Stimulated activated naive CD8-positive, alpha-beta T cell treated with anti-CD3 and anti-CD28 coated beads, Interleukin-15, amount 100 ng/mL, for 72 hours (primary cell): ENCODE measurements around the gene CTPS2.
A peak's percentile ranks its signal among the peaks of the same experiment; 100 is the strongest.
"Not testable (repeated sequence)": the region's sequence is repeated elsewhere in the genome, so short reads cannot be mapped to it uniquely, and the experiment has no call there.

ENCODE experiments used
- ATAC-seq: fragments of 150-1000 bp; cut with Tn5 transposase; 2 replicates; pipeline ENCODE4 v1.10.0; 2021; ENCODE audit warnings: mild to moderate bottlenecking, moderate library complexity
- DNase-seq, 2 donors: peaks; one replicate each; pipeline ENCODE4 v3.0.0; 2021 to 2022
- H3K27ac Mint-ChIP-seq, 2 donors: one replicate each; pipeline ENCODE4 v1.8.0; 2022; ENCODE audit warnings: mild to moderate bottlenecking in 2 of 2, mixed read lengths in 2 of 2, moderate library complexity in 2 of 2
- H3K27me3 Mint-ChIP-seq: one replicate; pipeline ENCODE4 v1.8.0; 2022; ENCODE audit warnings: mixed read lengths
- H3K4me1 Mint-ChIP-seq: one replicate; pipeline ENCODE4 v1.8.0; 2022; ENCODE audit warnings: mild to moderate bottlenecking, mixed read lengths
- H3K4me3 Mint-ChIP-seq, 2 donors: one replicate each; pipeline ENCODE4 v1.8.0; 2022; ENCODE audit warnings: mild to moderate bottlenecking in 2 of 2, mixed read lengths in 2 of 2, moderate library complexity in 1 of 2
- H3K9me3 Mint-ChIP-seq, 2 donors: one replicate each; pipeline ENCODE4 v1.8.0; 2022; ENCODE audit warnings: mixed read lengths in 2 of 2

Gene CTPS2

DNA sequence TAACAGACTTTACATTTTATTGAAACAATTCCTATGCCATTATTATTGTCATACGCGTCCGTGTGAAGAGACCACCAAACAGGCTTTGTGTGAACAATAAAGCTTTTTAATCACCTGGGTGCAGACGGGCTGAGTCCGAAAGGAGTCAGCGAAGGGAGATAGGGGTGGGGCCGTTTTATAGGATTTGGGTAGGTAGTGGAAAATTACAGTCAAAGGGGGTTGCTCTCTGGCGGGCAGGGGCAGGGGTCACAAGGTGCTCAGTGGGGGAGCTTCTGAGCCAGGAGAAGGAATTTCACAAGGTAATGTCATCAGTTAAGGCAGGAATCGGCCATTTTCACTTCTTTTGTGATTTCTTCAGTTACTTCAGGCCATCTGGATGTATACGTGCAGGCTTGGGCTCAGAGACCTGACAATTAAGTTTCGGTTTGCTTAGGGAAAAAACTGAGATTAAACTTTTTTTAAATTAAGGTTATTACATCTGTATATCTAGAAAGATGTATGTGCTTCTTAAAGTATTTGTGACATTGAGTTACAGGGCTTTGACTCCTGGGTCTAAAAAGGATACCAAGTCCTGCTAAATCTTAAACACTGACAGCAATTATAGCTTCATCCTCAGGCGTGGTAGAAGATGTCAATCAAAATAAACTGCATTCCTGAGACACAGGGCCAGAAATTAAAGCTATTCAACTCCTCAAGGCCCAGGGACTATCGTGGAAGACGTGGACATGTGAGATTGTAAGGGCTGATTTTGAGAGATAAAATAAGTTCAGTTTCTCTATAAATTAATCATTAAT lies 132.3 kb downstream of the CTPS2 start:
- H3K27ac Mint-ChIP-seq: not testable (repeated sequence)

DNA sequence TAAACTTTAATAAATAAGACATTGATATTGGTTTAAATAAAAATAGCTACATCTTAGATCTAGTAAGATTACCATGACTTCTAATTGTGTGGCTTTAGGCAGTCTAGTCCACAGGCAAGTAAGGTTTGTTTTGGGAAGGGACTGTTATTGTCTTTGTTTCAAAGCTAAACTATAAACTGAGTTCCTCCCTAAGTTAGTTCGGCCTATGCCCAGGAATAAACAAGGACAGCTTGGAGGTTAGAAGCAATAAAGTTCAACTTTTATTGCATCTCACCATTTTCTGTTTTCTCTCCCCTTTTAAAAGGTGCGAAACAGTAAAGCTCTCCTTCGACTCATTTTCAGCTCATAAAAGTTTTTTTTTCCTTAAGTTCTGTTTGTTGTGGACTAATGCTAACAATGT lies 133.0 kb downstream of the CTPS2 start:
- Mint-ChIP-seq H3K9me3 (peaks cover 0 to 7% of the 10 kb centered on the region in 2 donors), H3K27ac (no peak overlapping the region), H3K4me1 (no peaks in the 10 kb centered on the region), H3K27me3 (no peaks in the 10 kb centered on the region), H3K4me3 (no peak overlapping the region)
- DNase-seq (no peak), ATAC-seq (no peak)

More for the DNA sequence above, 132.3 kb downstream of the CTPS2 start:
- H3K9me3 Mint-ChIP-seq, H3K27me3 Mint-ChIP-seq, H3K4me1 Mint-ChIP-seq, H3K4me3 Mint-ChIP-seq, ATAC-seq, DNase-seq: not testable (repeated sequence)

DNA sequence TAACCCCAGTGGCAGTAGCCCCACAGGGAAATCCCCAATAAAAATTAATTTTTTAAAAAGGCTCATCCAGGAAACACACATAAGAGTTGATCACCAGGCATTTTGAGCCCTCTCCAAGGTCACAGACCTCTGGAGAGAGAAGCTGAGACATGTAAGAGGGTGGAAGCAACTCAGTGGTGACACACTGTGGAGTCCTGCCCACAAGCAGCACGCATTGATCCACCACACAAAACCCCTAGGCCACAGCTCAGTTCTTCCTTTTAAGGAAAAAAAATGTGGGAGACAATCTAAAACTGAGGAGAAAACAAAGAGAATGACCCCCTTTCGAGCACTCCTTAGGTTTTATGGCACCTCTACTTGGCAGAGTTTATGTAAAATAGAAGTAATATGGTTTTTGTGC lies 134.3 kb downstream of the CTPS2 start:
- H3K27ac Mint-ChIP-seq: no peak overlapping the region
- DNase-seq (no peak), ATAC-seq (no peak)
- no peak overlapping the region for H3K4me3 Mint-ChIP-seq
- no peaks in the 10 kb centered on the region for H3K4me1 Mint-ChIP-seq
- no peaks in the 10 kb centered on the region for H3K27me3 Mint-ChIP-seq
- H3K9me3 Mint-ChIP-seq: peaks cover 0 to under 1% of the 10 kb centered on the region in 2 donors

DNA sequence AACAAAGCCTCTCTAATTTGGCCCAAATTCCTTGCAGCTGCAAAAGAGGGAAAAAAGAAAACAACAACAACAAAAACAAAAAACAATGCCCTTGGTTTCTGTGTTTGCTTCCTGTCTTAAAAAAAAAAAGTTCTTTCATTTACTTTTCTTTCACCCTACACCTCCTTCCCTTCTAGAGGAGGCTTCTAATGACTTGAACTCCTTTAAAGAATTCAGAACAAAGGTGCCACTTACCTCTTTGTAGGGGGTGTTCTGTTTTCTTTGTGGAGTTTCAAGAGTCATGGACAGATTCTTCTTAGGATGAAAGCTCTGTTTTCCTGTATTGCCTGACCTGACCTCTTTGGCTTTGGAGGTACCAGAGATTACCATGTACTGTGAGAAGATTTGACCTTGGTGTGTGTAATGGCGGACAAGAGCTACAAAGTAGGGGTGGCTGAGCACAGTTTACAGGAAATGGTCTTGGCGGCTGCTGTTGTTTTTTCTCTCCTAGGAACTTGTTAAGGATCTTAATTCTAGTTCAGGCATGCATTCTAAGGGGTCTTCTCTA lies 134.9 kb downstream of the CTPS2 start:
- Mint-ChIP-seq H3K27me3 (no peaks in the 10 kb centered on the region), H3K9me3 (no peaks in the 10 kb centered on the region), H3K4me1 (no peaks in the 10 kb centered on the region), H3K27ac (no peak overlapping the region), H3K4me3 (no peak overlapping the region)
- ATAC-seq: no peak
- DNase-seq: no peak

DNA sequence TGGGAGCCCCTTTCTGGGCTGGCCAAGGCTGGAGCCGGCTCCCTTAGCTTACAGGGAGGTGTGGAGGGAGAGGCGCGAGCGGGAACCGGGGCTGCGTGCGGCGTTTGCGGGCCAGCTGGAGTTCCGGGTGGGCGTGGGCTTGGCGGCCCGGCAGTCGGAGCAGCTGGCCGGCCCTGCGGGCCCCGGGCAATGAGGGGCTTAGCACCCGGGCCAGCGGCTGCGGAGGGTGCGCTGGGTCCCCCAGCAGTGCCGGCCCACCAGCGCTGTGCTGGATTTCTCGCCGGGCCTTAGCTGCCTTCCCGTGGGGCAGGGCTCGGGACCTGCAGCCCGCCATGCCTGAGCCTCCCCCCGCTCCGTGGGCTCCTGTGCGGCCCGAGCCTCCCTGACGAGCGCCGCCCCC lies 137.1 kb downstream of the CTPS2 start:
- H3K4me1 Mint-ChIP-seq, H3K9me3 Mint-ChIP-seq, H3K4me3 Mint-ChIP-seq, ATAC-seq, DNase-seq, H3K27me3 Mint-ChIP-seq, H3K27ac Mint-ChIP-seq: not testable (repeated sequence)

DNA sequence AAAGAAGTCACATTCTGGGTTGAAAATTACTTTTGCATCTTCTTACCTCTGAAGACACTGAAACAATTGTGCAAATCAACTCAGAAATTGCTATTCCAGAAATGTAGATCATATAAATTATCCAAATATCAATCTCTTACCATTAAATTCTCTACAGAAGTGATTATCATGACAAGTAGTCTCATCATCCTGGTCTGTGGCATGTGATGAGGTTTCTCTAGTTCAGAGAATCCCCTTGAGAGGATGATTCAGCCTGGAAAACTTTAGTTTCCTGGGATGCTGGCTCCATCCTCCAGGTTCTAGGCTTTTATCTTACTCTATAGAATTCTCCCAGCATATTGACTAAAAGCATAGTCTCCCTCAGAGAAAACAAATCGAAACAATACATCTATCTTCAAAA lies 138.7 kb downstream of the CTPS2 start:
- Mint-ChIP-seq H3K9me3 (no peaks in the 10 kb centered on the region), H3K4me1 (no peaks in the 10 kb centered on the region), H3K4me3 (no peak overlapping the region), H3K27me3 (no peaks in the 10 kb centered on the region), H3K27ac (no peak overlapping the region)
- ATAC-seq (no peak), DNase-seq (no peak)

DNA sequence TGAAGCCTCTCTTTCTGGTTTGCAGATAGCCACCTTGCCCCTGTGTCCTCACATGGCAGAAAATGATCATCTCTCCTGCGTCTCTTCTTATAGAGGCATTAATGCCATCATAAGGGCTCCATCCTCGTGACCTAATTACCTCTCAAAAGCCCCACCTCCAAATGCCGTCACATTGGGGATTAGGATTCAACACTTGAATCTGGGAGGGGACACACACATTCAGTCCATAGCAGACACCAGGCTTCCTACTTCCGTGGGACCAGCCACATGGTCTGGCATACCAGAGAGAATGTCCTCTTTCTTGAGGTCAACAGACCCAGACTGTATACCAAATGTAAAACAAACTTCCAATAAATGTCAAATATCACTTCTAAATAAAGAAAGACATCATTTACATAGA lies 144.8 kb downstream of the CTPS2 start:
- no peak overlapping the region for H3K27ac Mint-ChIP-seq
- ATAC-seq (no peak), DNase-seq (no peak)
- H3K27me3 Mint-ChIP-seq: no peaks in the 10 kb centered on the region
- H3K9me3 Mint-ChIP-seq: no peaks in the 10 kb centered on the region
- no peaks in the 10 kb centered on the region for H3K4me1 Mint-ChIP-seq
- no peak overlapping the region for H3K4me3 Mint-ChIP-seq

DNA sequence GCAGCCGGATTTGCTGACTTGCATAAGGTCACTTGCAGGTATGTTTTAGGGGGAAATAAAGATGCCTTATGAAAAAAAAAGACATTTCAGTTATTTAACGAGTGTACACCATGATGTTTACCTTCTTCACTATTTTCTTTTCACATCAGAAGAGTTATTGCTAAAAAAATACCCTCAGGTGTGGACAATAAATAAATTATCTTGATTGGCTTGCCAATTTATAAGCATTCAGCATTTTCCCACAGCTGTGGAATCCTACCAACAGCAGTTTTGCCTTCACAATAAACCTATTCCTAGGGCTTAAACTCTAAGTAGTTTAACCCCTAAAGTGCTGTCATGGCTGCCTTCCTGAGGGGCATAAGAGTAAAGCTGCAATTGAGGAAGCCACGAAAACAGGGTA lies 145.9 kb downstream of the CTPS2 start:
- Mint-ChIP-seq H3K27me3 (no peaks in the 10 kb centered on the region), H3K4me3 (no peak overlapping the region), H3K9me3 (no peaks in the 10 kb centered on the region), H3K27ac (no peak overlapping the region), H3K4me1 (no peaks in the 10 kb centered on the region)
- ATAC-seq: no peak
- no peak for DNase-seq

DNA sequence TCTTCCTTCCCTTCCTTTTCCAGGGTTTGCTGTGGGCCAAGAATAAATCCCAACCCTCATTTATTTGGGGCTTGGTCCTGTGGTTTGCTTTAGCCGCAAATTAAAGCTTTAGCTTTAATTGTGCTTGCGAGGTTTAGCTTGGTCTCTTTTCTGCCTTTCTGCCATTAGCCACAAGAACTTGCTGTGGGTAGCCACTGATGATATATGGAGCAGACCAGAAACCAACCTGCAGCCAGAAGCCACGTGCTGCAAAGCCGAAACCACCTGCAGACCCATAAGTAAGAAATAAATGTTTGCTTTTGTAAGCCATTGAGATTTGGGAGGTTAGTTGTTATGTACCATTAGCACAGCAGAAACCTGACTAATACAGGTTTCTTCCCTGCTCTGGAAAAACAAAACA lies 152.3 kb downstream of the CTPS2 start:
- no peak for ATAC-seq
- Mint-ChIP-seq H3K9me3 (no peaks in the 10 kb centered on the region), H3K27ac (peak overlapping the region in 1 of 2 donors; percentile 25), H3K27me3 (no peaks in the 10 kb centered on the region), H3K4me3 (no peak overlapping the region), H3K4me1 (peaks cover 16% of the 10 kb centered on the region)
- DNase-seq: no peak

DNA sequence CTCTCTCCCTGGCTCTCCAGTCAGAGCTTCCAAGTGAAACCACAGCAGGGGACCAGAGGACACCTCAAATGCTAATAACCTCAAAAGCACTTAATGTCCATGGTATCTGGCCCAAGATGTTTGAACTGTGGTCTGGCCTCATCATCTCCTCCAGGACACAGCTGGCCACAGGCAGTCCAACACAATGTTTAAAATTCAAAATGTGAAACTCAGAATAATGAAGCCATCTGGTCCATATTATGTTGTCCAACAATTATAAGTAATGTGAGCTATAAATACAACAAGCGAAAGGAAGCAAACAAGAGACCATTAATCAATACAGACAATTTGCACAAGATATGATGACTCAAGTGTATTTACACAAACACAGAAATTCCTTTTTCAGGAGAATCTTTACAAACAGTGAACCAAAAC lies 153.3 kb downstream of the CTPS2 start:
- Mint-ChIP-seq H3K27me3 (no peaks in the 10 kb centered on the region), H3K27ac (no peak overlapping the region), H3K9me3 (no peaks in the 10 kb centered on the region), H3K4me3 (no peak overlapping the region), H3K4me1 (peaks cover 16% of the 10 kb centered on the region)
- no peak for ATAC-seq
- no peak for DNase-seq

DNA sequence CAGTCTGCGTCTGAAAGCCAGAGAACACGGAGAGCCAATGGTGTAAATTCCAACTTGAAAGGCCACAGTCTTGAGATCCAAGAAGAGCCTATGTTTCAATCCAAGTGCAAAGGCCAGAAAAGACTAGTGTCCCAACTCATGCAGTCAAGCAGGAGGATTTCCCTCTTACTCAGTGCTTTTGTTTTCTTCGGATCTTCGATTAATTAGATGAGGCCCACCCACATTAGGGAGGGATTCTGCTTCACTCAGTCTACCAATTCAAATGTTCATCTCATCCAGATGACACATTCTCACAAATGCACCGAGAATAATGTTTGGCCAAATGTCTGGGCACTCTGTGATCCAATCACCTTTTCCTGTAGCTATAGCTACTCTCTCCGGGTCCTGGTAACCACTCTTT lies 154.0 kb downstream of the CTPS2 start:
- Mint-ChIP-seq H3K4me3 (no peak overlapping the region), H3K27me3 (no peaks in the 10 kb centered on the region), H3K9me3 (no peaks in the 10 kb centered on the region), H3K4me1 (peaks cover 16% of the 10 kb centered on the region), H3K27ac (no peak overlapping the region)
- ATAC-seq (no peak), DNase-seq (no peak)

DNA sequence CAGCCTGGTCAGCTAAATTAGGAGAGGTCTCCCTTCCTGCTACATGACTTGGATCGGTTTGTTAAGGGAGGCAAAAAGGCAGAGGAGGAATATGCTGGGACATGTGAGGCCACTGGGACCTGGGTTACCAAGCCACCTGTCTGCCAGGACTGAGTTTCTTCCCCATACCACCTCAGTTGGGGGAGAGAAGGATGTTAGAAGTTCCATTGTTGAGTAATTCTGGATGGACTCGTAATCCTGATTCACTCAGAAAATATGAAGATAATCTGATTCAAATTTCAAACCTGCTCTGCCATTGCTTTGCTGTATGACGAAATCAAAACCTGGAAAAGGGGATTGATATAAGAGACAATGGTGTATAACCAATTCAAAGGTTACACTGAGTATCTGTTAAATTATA lies 159.9 kb downstream of the CTPS2 start:
- DNase-seq (no peak), ATAC-seq (no peak)
- H3K27ac Mint-ChIP-seq: no peak overlapping the region
- peaks cover 4% of the 10 kb centered on the region for H3K4me1 Mint-ChIP-seq
- no peak overlapping the region for H3K4me3 Mint-ChIP-seq
- H3K27me3 Mint-ChIP-seq: no peaks in the 10 kb centered on the region
- no peaks in the 10 kb centered on the region for H3K9me3 Mint-ChIP-seq

DNA sequence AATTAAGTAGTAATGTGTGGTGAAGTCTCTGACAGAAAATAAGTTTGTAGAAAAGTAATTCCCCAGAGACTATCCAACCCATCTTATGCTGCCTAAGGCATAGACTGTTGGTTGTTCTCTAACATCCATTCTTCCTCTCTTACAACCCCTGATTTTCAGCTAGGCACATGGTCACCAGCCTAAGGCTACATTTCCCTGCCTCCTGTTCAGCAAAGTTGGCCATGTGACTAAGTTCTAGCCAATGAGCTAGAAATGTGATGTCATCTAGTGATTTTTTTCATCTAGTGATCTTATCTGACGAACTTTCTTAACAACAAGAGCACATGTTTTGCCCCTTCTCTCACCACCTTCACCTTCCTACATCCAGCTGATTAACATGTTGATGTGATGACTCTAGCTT lies 164.8 kb downstream of the CTPS2 start:
- Mint-ChIP-seq H3K27ac (no peak overlapping the region), H3K27me3 (no peaks in the 10 kb centered on the region), H3K4me3 (no peak overlapping the region), H3K4me1 (peaks cover 4% of the 10 kb centered on the region), H3K9me3 (no peaks in the 10 kb centered on the region)
- no peak for DNase-seq
- no peak for ATAC-seq

DNA sequence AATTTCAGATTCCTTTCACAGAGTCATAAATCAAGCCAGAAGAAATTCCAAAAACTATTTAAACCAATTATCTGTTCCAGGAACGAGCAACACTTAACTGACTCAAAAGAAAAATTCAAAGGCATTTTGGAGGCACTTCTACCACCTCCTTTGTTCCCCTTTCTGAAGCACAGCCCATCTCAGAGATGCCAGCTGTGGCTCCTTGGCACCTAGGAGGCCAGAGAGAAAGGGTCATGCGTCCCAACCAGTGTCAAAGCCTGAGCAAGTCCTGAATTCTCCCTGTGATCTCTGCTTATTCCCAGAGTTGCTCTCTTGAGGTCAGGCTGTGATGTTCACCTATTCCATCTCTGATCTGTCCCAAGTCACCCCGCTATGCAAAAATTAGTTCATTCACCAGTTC lies 167.5 kb downstream of the CTPS2 start:
- no peaks in the 10 kb centered on the region for H3K27me3 Mint-ChIP-seq
- H3K4me1 Mint-ChIP-seq: peaks cover 4% of the 10 kb centered on the region
- ATAC-seq (no peak), DNase-seq (no peak)
- H3K4me3 Mint-ChIP-seq: no peak overlapping the region
- H3K9me3 Mint-ChIP-seq: no peaks in the 10 kb centered on the region
- H3K27ac Mint-ChIP-seq: no peak overlapping the region
